ENCODE measurements around the gene CBL.
A peak's percentile ranks its signal among the peaks of the same experiment; 100 is the strongest.

The CBL gene

GRCh38 chr11:119350302-119350701 is 144.2 kb downstream of the CBL start:
- DNase-seq = no peak

GRCh38 chr11:119351232-119351631 is 145.1 kb downstream of the CBL start:
- no peak for DNase-seq

- peak; percentile 91 for DNase-seq
Observed at GRCh38 chr11:119352857-119353260, 146.7 kb downstream of the CBL start.

- DNase-seq = no peak
Observed at GRCh38 chr11:119355091-119355843, 149.1 kb downstream of the CBL start.

- no peak for DNase-seq
Observed at GRCh38 chr11:119356349-119357031, 150.4 kb downstream of the CBL start.

- DNase-seq = no peak
Observed at GRCh38 chr11:119357074-119357473, 150.9 kb downstream of the CBL start.

Data from DMS53 (cell line).